SK-N-SH (cell line): ENCODE data around the gene STATH. TPM values are rescaled to one million over a fixed set of nuclear protein-coding genes. Genes with fewer than 3 reads are reported as not detected.
"Not testable (repeated sequence)": the region's sequence is repeated elsewhere in the genome, so short reads cannot be mapped to it uniquely, and the experiment has no call there.

Source experiments
- CTCF ChIA-PET: fragments of 300-600, 350-600 bp; formaldehyde crosslinking; extraction: SDS; loops from one replicate; lab custom pipeline; 2021; lab: Yijun Ruan, JAX
- POLR2A ChIA-PET: fragments of 350-600 bp; sonication (Branson Sonifier 250); formaldehyde crosslinking; extraction: SDS; loops from one replicate; lab custom pipeline; 2020; ENCODE audit warnings: antibody characterized with exemption, inconsistent platforms; lab: Yijun Ruan, JAX
- DNase-seq: peaks from one replicate; pipeline ENCODE4 v3.0.0; 2012
- H2AFZ ChIP-seq: fragments of 200-600 bp; sonication (generic); 2 replicates; pipeline ENCODE4 v1.8.1; 2016; ENCODE audit warnings: antibody characterized with exemption, mild to moderate bottlenecking, low read depth
- H3F3A ChIP-seq: fragments of 200-600 bp; sonication (generic); replicated peaks from 2 replicates; pipeline ENCODE3; 2016; ENCODE audit warnings: antibody characterized with exemption, mild to moderate bottlenecking; ENCODE audit not compliant: insufficient read depth
- H3K27ac ChIP-seq, 2 experiments: fragments of 200-500 bp in 1 of 2; fragments of 200-600 bp in 1 of 2; sonication (Bioruptor generic) in 1 of 2; sonication (generic), shearing (Covaris generic) in 1 of 2; 2 replicates each; pipeline versions ENCODE4 v1.5.1 to v1.6.1; 2014 to 2016; ENCODE audit warnings: low read depth in 2 of 2, inconsistent platforms in 1 of 2, low read length in 1 of 2, mild to moderate bottlenecking in 1 of 2, mixed read lengths in 1 of 2
- H3K27me3 ChIP-seq: fragments of 200-600 bp; sonication (generic), shearing (Covaris generic); 2 replicates; pipeline ENCODE4 v1.6.1; 2016; ENCODE audit warnings: mixed run types; ENCODE audit not compliant: insufficient read depth
- H3K36me3 ChIP-seq, 2 experiments: fragments of 200-500 bp in 1 of 2; fragments of 200-600 bp in 1 of 2; sonication (Bioruptor generic) in 1 of 2; sonication (generic) in 1 of 2; replicated peaks in 1 of 2; 2 replicates each; pipeline versions ENCODE3 to v1.5.1; 2014 to 2016; ENCODE audit warnings: low read length in 1 of 2, mild to moderate bottlenecking in 1 of 2; ENCODE audit not compliant: insufficient read depth in 2 of 2, control insufficient read depth in 1 of 2
- H3K4me1 ChIP-seq, 2 experiments: fragments of 200-500 bp in 1 of 2; fragments of 200-600 bp in 1 of 2; sonication (Bioruptor generic) in 1 of 2; sonication (generic), shearing (Covaris generic) in 1 of 2; 2 replicates each; pipeline versions ENCODE4 v1.5.1 to v1.6.1; 2014 to 2016; ENCODE audit warnings: low read depth in 1 of 2, low read length in 1 of 2, mixed run types in 1 of 2; ENCODE audit not compliant: insufficient read depth in 2 of 2, control insufficient read depth in 1 of 2
- H3K4me2 ChIP-seq: fragments of 200-600 bp; sonication (generic), shearing (Covaris generic); 2 replicates; pipeline ENCODE4 v1.6.1; 2017; ENCODE audit warnings: mixed run types
- H3K4me3 ChIP-seq, 2 experiments: fragments of 200-500 bp in 1 of 2; fragments of 200-600 bp in 1 of 2; sonication (Bioruptor generic) in 1 of 2; sonication (generic), shearing (Covaris generic) in 1 of 2; 2 replicates each; pipeline versions ENCODE4 v1.5.1 to v1.8.1; 2014 to 2016; ENCODE audit warnings: low read depth in 2 of 2, inconsistent platforms in 1 of 2, low read length in 1 of 2, mild to moderate bottlenecking in 1 of 2, mixed read lengths in 1 of 2, moderate library complexity in 1 of 2
- H3K79me2 ChIP-seq: fragments of 200-600 bp; sonication (generic); 2 replicates; pipeline ENCODE4 v1.8.1; 2017; ENCODE audit warnings: mild to moderate bottlenecking; ENCODE audit not compliant: insufficient read depth
- H3K9ac ChIP-seq: fragments of 200-600 bp; sonication (generic); 2 replicates; pipeline ENCODE4 v1.6.1; 2017; ENCODE audit warnings: mixed run types
- H3K9me2 ChIP-seq: fragments of 200-600 bp; sonication (generic); 2 replicates; pipeline ENCODE4 v1.6.1; 2017; ENCODE audit warnings: mixed run types
- H3K9me3 ChIP-seq: fragments of 200-600 bp; sonication (generic); 2 replicates; pipeline ENCODE4 v1.6.1; 2017; ENCODE audit warnings: mixed run types, mild to moderate bottlenecking, moderate library complexity
- H4K20me1 ChIP-seq: fragments of 200-600 bp; sonication (generic); 2 replicates; pipeline ENCODE4 v1.6.1; 2017; ENCODE audit warnings: mild to moderate bottlenecking, mixed run types; ENCODE audit not compliant: insufficient read depth
- CHD2 ChIP-seq: fragments of 150-350 bp; IDR thresholded peaks from 2 replicates; pipeline ENCODE4 v1.6.1; 2018; ENCODE audit warnings: low read length; ENCODE audit not compliant: partially characterized antibody
- EP300 ChIP-seq, 2 experiments: IDR thresholded peaks; 2 replicates each; pipeline versions ENCODE4 v1.4.0 to v1.6.1; 2012; ENCODE audit warnings: borderline replicate concordance in 1 of 2, low read depth in 1 of 2, low read length in 1 of 2
- EZH2phosphoT487 ChIP-seq: fragments of 200-600 bp; sonication (generic); IDR thresholded peaks from 2 replicates; pipeline ENCODE4 v1.6.1; 2017; ENCODE audit warnings: low read depth, mixed run types, mild to moderate bottlenecking, antibody characterized with exemption, moderate library complexity, borderline replicate concordance
- FOSL2 ChIP-seq: IDR thresholded peaks from 2 replicates; pipeline ENCODE4 v1.4.0; 2012; ENCODE audit warnings: low read depth, mild to moderate bottlenecking, moderate library complexity, borderline replicate concordance
- FOXJ3 ChIP-seq: sonication (generic); formaldehyde crosslinking; IDR thresholded peaks from 2 replicates; pipeline ENCODE4 v1.5.1; 2020; ENCODE audit warnings: mild to moderate bottlenecking, missing genetic modification reagents
- FOXM1 ChIP-seq: IDR thresholded peaks from 2 replicates; pipeline ENCODE4 v1.4.0; 2012; ENCODE audit warnings: low read depth, mild to moderate bottlenecking
- IRF3 ChIP-seq: fragments of 150-350 bp; IDR thresholded peaks from 2 replicates; pipeline ENCODE4 v1.6.1; 2016; ENCODE audit warnings: mild to moderate bottlenecking, low read depth, low read length
- JUND ChIP-seq: IDR thresholded peaks from 2 replicates; pipeline ENCODE4 v1.4.0; 2012
- NFIC ChIP-seq: IDR thresholded peaks from 2 replicates; pipeline ENCODE4 v1.4.0; 2012; ENCODE audit warnings: borderline replicate concordance
- POLR2AphosphoS5 ChIP-seq: IDR thresholded peaks from 2 replicates; pipeline ENCODE4 v1.6.1; 2012; ENCODE audit warnings: low read depth, low read length
- RAD21 ChIP-seq: IDR thresholded peaks from 2 replicates; pipeline ENCODE4 v1.6.1; 2012; ENCODE audit warnings: mild to moderate bottlenecking, low read length
- RCOR1 ChIP-seq: fragments of 150-350 bp; IDR thresholded peaks from 2 replicates; pipeline ENCODE4 v1.6.1; 2017; ENCODE audit warnings: antibody characterized with exemption, low read length
- RXRA ChIP-seq: IDR thresholded peaks from 2 replicates; pipeline ENCODE4 v1.4.0; 2012; ENCODE audit warnings: low read depth, mild to moderate bottlenecking, borderline replicate concordance
- SIN3A ChIP-seq: IDR thresholded peaks from 2 replicates; pipeline ENCODE4 v1.6.1; 2012; ENCODE audit warnings: low read depth, mild to moderate bottlenecking, low read length, moderate library complexity, borderline replicate concordance
- SMC3 ChIP-seq: IDR thresholded peaks from 2 replicates; pipeline ENCODE4 v1.6.1; 2012; ENCODE audit warnings: low read depth, low read length, improper control_type of control experiment
- WGBS: methylation state at CpG from one replicate; pipeline ENCODE4 v1.1.6; 2017; ENCODE audit warnings: low lambda C conversion rate; 5-methylcytosine and 5-hydroxymethylcytosine counted together
- polyA plus RNA-seq, 3 experiments: library from polyadenylated mRNA; depleted of rRNA; stranded (reverse); fragments of >200 nt; gene quantifications; 2 replicates each; pipeline ENCODE4 v1.2.3, GENCODE V29; 2012
- TF ChIP-seq, protein P1 (sequence below): IDR thresholded peaks from 2 replicates; pipeline ENCODE4 v1.4.0; 2012; ENCODE audit warnings: low read depth, borderline replicate concordance
- TF ChIP-seq, protein P2 (sequence below): fragments of 200-600 bp; sonication (generic); IDR thresholded peaks from 2 replicates; pipeline ENCODE4 v1.6.1; 2017; ENCODE audit warnings: antibody characterized with exemption, mild to moderate bottlenecking, moderate library complexity
- TF ChIP-seq, protein P3 (sequence below): IDR thresholded peaks from 2 replicates; pipeline ENCODE4 v1.6.1; 2012; ENCODE audit warnings: mild to moderate bottlenecking, low read depth, low read length, moderate library complexity
- TF ChIP-seq, protein P4 (sequence below): IDR thresholded peaks from 2 replicates; pipeline ENCODE4 v1.4.0; 2012; ENCODE audit warnings: low read depth

Gene STATH
- polyA plus RNA-seq, 1 of the 3 experiments (the other 2 are of a cell fraction), result not detected

- Histone ChIP-seq H3K27me3 (no peaks in the 10 kb centered on the region), H4K20me1 (no peaks in the 10 kb centered on the region)
- DNase-seq, result no peak
- TF ChIP-seq, protein P1, sequence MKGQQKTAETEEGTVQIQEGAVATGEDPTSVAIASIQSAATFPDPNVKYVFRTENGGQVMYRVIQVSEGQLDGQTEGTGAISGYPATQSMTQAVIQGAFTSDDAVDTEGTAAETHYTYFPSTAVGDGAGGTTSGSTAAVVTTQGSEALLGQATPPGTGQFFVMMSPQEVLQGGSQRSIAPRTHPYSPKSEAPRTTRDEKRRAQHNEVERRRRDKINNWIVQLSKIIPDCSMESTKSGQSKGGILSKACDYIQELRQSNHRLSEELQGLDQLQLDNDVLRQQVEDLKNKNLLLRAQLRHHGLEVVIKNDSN, result no peak
- TF ChIP-seq SMC3 (no peak), NFIC (no peak), FOXJ3 (CRISPR knock-in tag) (no peak), RAD21 (no peak), SIN3A (no peak), EP300 (IDR thresholded peaks at IDR 0.05; ENCODE audit: borderline replicate concordance in 1 of 2, low read depth in 1 of 2, low read length in 1 of 2) (no peak), EZH2phosphoT487 (no peak), RCOR1 (no peak), RXRA (no peak), FOXM1 (no peak), JUND (no peak), CHD2 (no peak), POLR2AphosphoS5 (no peak), IRF3 (no peak), FOSL2 (no peak)
- TF ChIP-seq, protein P2, sequence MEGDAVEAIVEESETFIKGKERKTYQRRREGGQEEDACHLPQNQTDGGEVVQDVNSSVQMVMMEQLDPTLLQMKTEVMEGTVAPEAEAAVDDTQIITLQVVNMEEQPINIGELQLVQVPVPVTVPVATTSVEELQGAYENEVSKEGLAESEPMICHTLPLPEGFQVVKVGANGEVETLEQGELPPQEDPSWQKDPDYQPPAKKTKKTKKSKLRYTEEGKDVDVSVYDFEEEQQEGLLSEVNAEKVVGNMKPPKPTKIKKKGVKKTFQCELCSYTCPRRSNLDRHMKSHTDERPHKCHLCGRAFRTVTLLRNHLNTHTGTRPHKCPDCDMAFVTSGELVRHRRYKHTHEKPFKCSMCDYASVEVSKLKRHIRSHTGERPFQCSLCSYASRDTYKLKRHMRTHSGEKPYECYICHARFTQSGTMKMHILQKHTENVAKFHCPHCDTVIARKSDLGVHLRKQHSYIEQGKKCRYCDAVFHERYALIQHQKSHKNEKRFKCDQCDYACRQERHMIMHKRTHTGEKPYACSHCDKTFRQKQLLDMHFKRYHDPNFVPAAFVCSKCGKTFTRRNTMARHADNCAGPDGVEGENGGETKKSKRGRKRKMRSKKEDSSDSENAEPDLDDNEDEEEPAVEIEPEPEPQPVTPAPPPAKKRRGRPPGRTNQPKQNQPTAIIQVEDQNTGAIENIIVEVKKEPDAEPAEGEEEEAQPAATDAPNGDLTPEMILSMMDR, result no peak
- TF ChIP-seq, protein P3, sequence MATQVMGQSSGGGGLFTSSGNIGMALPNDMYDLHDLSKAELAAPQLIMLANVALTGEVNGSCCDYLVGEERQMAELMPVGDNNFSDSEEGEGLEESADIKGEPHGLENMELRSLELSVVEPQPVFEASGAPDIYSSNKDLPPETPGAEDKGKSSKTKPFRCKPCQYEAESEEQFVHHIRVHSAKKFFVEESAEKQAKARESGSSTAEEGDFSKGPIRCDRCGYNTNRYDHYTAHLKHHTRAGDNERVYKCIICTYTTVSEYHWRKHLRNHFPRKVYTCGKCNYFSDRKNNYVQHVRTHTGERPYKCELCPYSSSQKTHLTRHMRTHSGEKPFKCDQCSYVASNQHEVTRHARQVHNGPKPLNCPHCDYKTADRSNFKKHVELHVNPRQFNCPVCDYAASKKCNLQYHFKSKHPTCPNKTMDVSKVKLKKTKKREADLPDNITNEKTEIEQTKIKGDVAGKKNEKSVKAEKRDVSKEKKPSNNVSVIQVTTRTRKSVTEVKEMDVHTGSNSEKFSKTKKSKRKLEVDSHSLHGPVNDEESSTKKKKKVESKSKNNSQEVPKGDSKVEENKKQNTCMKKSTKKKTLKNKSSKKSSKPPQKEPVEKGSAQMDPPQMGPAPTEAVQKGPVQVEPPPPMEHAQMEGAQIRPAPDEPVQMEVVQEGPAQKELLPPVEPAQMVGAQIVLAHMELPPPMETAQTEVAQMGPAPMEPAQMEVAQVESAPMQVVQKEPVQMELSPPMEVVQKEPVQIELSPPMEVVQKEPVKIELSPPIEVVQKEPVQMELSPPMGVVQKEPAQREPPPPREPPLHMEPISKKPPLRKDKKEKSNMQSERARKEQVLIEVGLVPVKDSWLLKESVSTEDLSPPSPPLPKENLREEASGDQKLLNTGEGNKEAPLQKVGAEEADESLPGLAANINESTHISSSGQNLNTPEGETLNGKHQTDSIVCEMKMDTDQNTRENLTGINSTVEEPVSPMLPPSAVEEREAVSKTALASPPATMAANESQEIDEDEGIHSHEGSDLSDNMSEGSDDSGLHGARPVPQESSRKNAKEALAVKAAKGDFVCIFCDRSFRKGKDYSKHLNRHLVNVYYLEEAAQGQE, result no peak
- TF ChIP-seq, protein P4, sequence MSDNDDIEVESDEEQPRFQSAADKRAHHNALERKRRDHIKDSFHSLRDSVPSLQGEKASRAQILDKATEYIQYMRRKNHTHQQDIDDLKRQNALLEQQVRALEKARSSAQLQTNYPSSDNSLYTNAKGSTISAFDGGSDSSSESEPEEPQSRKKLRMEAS, result no peak
- TF ChIP-seq, all 33 proteins: peak for 0
- Histone ChIP-seq H3K4me1 (no peaks in the 10 kb centered on the region), H3K9me2 (no peaks in the 10 kb centered on the region), H3K36me3 (no peaks in the 10 kb centered on the region), H3K79me2 (no peaks in the 10 kb centered on the region), H3K9me3 (no peaks in the 10 kb centered on the region), H3K27ac (no peak overlapping the region), H3F3A (no peaks in the 10 kb centered on the region), H3K4me2 (no peak overlapping the region), H2AFZ (no peak overlapping the region), H3K4me3 (no peak overlapping the region), H3K9ac (no peak overlapping the region)
- ChIA-PET CTCF (no interaction called here), POLR2A (no interaction called here)
- WGBS, result 4% methylated on average over 6 of the region's 7 CpGs
Measured at GRCh38 chr4:70041652-70042286, 46.0 kb downstream of the STATH start.

- H3K9ac ChIP-seq, H3K9me2 ChIP-seq, H2AFZ ChIP-seq, H3K36me3 ChIP-seq, H3K79me2 ChIP-seq, H3K4me2 ChIP-seq, H3K9me3 ChIP-seq, H3K27ac ChIP-seq, CTCF ChIA-PET, H3K27me3 ChIP-seq, H3K4me3 ChIP-seq, H3K4me1 ChIP-seq, H4K20me1 ChIP-seq, POLR2A ChIA-PET, DNase-seq, H3F3A ChIP-seq: not testable (repeated sequence)
- WGBS, result 10% methylated on average over 6 of the region's 6 CpGs
Measured at GRCh38 chr4:70050138-70050537, 54.4 kb downstream of the STATH start, which contains the start of gene HTN1. Gene HTN1, plus strand, starts transcription at chr4:70050438. Its CDS starts 2,639 bp downstream, at chr4:70053077.
